Muscle layer of duodenum (tissue), 2 donors: Measurements from ENCODE around the gene ARPC5L.

Experiments
- H3K27ac ChIP-seq: one replicate; pipeline ENCODE4 v1.7.0; 2013; ENCODE audit warnings: mild to moderate bottlenecking, low read length
- H3K27me3 ChIP-seq: one replicate; pipeline ENCODE4 v1.7.0; 2013; ENCODE audit warnings: low read depth, mild to moderate bottlenecking, control low read depth, low read length
- H3K36me3 ChIP-seq, 2 donors: one replicate each; pipeline ENCODE4 v1.7.0; 2013; ENCODE audit warnings: low read length in 2 of 2, control low read depth in 1 of 2, mild to moderate bottlenecking in 1 of 2; ENCODE audit not compliant: insufficient read depth in 2 of 2, control insufficient read depth in 1 of 2
- H3K4me1 ChIP-seq, 2 donors: one replicate each; pipeline ENCODE4 v1.7.0; 2013; ENCODE audit warnings: low read length in 2 of 2, mild to moderate bottlenecking in 2 of 2, control low read depth in 1 of 2, moderate library complexity in 1 of 2; ENCODE audit not compliant: insufficient read depth in 2 of 2, control insufficient read depth in 1 of 2
- H3K4me3 ChIP-seq, 2 donors: one replicate each; pipeline ENCODE4 v1.7.0; 2013; ENCODE audit warnings: low read length in 2 of 2, low read depth in 1 of 2, mild to moderate bottlenecking in 1 of 2
- H3K9me3 ChIP-seq, 2 donors: one replicate each; pipeline ENCODE4 v1.7.0; 2013; ENCODE audit warnings: low read length in 2 of 2, control low read depth in 1 of 2, mild to moderate bottlenecking in 1 of 2; ENCODE audit not compliant: control insufficient read depth in 1 of 2
- donor health status: healthy.

ARPC5L gene

DNA sequence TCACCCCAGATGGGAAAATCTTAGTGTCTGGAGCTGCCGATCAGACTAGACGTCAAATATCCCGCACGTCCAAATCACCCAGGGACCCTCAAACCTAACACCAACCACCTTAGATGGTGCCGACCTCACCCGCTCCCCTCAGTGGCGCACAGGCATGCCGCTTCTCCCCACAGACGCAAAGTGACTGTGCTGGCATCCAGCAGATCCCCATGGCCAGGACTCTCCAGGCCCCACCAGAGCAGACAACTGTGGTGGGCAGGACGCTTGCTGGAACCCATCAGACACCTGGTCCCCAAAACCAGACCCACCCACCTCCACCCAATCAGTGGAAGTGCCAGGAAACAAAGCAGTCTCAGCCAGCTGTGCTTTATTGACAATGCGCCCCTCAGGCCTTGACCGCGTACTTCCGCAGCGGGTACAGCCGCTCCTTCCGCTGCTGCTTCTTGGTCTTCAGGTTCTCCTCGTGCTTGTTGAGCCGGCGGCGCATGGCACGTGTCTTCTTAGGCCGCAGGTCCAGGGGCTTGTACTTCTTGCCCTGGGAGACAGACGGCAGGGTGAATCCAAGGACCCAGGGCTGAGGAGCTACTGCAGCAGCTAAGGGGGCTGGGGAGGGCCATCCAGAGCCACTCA is 4.3 kb upstream of the ARPC5L start:
- H3K4me1 ChIP-seq: peaks cover 14 to 25% of the 10 kb centered on the region in 2 donors
- no peaks in the 10 kb centered on the region for H3K9me3 ChIP-seq
- no peaks in the 10 kb centered on the region for H3K27me3 ChIP-seq
- no peak overlapping the region for H3K27ac ChIP-seq
- H3K4me3 ChIP-seq: no peak overlapping the region
- peaks cover 35 to 42% of the 10 kb centered on the region in 2 donors for H3K36me3 ChIP-seq

DNA sequence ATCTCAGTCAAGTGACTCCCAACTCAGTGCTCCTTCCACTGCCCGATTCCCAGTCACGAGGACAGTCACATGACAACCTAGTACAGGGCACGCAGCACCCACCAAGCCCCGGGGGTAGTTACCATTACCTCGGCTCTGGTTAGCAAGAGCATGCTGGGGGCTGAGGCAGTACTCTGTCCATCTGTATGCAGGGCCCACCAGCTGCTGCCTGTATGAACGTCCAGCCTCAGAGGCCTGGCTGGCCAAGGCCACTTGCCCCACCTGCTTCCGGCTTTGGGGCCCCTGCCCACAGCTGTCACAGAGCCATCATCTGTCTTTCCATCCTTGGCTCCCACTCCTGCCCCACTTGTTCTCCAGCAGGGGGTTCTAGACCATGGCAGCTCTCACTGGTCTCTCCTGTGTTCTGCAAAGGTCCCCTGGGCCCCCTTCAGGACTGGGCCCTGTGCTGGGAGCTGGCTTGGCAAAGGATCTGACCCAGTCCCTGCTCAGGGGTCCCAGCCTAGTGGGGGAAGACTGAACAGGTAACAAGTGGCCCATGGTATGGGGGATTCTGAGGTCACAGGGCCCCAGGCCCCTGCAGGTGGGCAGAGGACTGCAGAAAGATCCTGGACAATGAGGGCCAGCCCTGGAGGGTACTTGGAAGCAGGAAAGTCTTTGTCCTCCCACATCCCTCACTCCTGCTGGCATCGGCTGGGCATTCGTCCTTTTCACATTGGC is 3.4 kb upstream of the ARPC5L start:
- Histone ChIP-seq H3K27me3 (no peaks in the 10 kb centered on the region), H3K9me3 (no peaks in the 10 kb centered on the region), H3K4me1 (peaks cover 11 to 21% of the 10 kb centered on the region in 2 donors), H3K4me3 (no peak overlapping the region), H3K36me3 (peaks cover 35 to 42% of the 10 kb centered on the region in 2 donors), H3K27ac (no peak overlapping the region)

DNA sequence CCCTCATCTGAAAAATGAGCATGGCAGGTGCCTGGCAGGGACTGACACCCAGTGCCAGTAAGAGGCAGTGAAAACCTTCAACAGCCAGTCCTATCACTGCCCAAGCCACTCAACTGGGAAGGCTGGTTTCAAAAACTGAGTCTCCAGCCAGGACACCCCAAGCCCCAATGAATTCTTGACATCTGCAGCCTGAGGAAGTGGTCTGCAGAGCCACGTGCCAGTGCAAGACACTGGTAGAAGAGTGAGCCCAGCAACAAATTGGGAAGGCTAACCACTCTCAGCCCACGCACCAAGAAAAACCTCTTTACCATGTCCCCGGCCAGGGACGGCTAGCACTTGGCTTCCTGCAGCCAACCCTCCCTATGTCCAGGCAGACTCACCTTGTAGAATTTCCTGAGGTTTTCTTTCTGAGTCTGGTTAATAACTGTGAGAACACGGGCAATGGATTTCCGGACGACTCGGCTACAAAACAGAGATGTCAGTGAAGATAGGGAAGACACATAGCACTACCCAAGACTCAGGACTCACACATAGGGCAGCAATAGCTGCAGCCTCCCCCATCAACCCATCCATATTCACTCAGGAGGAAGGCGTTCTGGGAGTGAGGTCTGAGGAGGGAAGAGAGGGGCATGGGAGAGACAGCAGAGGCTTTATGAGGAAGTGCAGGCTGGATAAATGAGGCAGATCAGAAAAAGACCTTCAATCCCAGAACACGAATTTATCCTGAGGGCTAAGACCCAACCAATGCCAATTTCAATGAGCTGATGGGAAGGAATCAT is 1.9 kb upstream of the ARPC5L start:
- Histone ChIP-seq H3K36me3 (peaks cover 35 to 42% of the 10 kb centered on the region in 2 donors), H3K4me3 (peak overlapping the region; percentile 83 to 88), H3K4me1 (peaks cover 11 to 21% of the 10 kb centered on the region in 2 donors), H3K9me3 (no peaks in the 10 kb centered on the region), H3K27me3 (no peaks in the 10 kb centered on the region), H3K27ac (peak overlapping the region; percentile 79)

- peaks cover 35 to 42% of the 10 kb centered on the region in 2 donors for H3K36me3 ChIP-seq
- peak overlapping the region; percentile 79 for H3K27ac ChIP-seq
- H3K27me3 ChIP-seq: no peaks in the 10 kb centered on the region
- peaks cover 11 to 21% of the 10 kb centered on the region in 2 donors for H3K4me1 ChIP-seq
- peak overlapping the region; percentile 83 to 88 for H3K4me3 ChIP-seq
- H3K9me3 ChIP-seq: no peaks in the 10 kb centered on the region
These were observed 1.2 kb upstream of the ARPC5L start for GRCh38 chr9:124860582-124861341.

- no peaks in the 10 kb centered on the region for H3K27me3 ChIP-seq
- H3K27ac ChIP-seq: peak overlapping the region; percentile 53
- H3K4me1 ChIP-seq: peaks cover 11 to 21% of the 10 kb centered on the region in 2 donors
- H3K9me3 ChIP-seq: no peaks in the 10 kb centered on the region
- H3K36me3 ChIP-seq: peaks cover 23% of the 10 kb centered on the region in 2 donors
- H3K4me3 ChIP-seq: no peak overlapping the region
These were observed 1.5 kb downstream of the ARPC5L start for GRCh38 chr9:124863371-124863871.

- peak overlapping the region; percentile 95 for H3K27ac ChIP-seq
- no peaks in the 10 kb centered on the region for H3K27me3 ChIP-seq
- H3K4me1 ChIP-seq: peaks cover 23 to 39% of the 10 kb centered on the region in 2 donors
- H3K9me3 ChIP-seq: no peaks in the 10 kb centered on the region
- peak overlapping the region; percentile 91 for H3K4me3 ChIP-seq
- peaks cover 7 to 11% of the 10 kb centered on the region in 2 donors for H3K36me3 ChIP-seq
These were observed 6.9 kb downstream of the ARPC5L start for GRCh38 chr9:124868511-124869465.

DNA sequence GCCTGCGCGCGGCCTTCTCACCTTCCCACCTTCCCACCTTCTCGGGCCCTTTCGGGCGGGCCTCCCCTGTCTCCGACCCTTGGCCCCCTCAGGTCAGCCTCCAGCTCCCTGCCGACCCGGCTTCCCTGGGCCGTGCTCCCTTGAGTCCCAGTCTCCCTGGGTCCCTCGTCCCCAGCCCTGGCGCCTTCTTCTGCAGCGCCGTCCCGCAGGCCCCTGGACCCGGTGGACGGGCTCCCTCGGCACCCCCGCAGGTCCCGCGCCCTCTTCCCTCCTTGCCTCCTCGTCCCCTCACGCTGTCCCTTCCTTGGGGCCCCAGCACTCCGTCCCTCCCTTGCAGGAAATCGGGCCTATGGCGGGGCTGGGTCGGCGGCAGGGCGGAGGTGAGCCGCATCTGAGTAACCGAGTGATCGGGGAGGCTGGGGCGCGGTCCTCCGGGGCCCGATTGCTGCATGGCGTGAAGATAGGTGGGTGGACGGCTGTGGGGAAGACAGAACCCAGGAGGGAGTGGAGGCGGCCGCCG is 7.6 kb downstream of the ARPC5L start:
- Histone ChIP-seq H3K27ac (peak overlapping the region; percentile 84), H3K9me3 (no peaks in the 10 kb centered on the region), H3K4me1 (peaks cover 23 to 39% of the 10 kb centered on the region in 2 donors), H3K36me3 (peaks cover 11 to 18% of the 10 kb centered on the region in 2 donors), H3K4me3 (peak overlapping the region; percentile 91), H3K27me3 (no peaks in the 10 kb centered on the region)

GRCh38 chr9:124869986-124870560 is 8.1 kb downstream of the ARPC5L start:
- Histone ChIP-seq H3K4me1 (peaks cover 23 to 39% of the 10 kb centered on the region in 2 donors), H3K4me3 (peak overlapping the region; percentile 91), H3K27me3 (no peaks in the 10 kb centered on the region), H3K36me3 (peaks cover 17 to 23% of the 10 kb centered on the region in 2 donors), H3K9me3 (no peaks in the 10 kb centered on the region), H3K27ac (peak overlapping the region; percentile 84)

GRCh38 chr9:124870723-124871122 is 8.8 kb downstream of the ARPC5L start:
- Histone ChIP-seq H3K4me1 (peaks cover 23 to 39% of the 10 kb centered on the region in 2 donors), H3K27ac (peak overlapping the region; percentile 84), H3K36me3 (peaks cover 23 to 30% of the 10 kb centered on the region in 2 donors), H3K9me3 (no peaks in the 10 kb centered on the region), H3K4me3 (peak overlapping the region; percentile 91), H3K27me3 (no peaks in the 10 kb centered on the region)
